HG02852 (cell line): ENCODE results near the gene PI4KA.
"Not testable (repeated sequence)": the region's sequence is repeated elsewhere in the genome, so short reads cannot be mapped to it uniquely, and the experiment has no call there.

ENCODE experiments used
- ATAC-seq: cut with Tn5 transposase; IDR thresholded peaks from one replicate; pipeline ENCODE4 v1.9.1; 2021; ENCODE audit warnings: mild to moderate bottlenecking, moderate library complexity; ENCODE audit not compliant: unreplicated experiment

The PI4KA gene

DNA sequence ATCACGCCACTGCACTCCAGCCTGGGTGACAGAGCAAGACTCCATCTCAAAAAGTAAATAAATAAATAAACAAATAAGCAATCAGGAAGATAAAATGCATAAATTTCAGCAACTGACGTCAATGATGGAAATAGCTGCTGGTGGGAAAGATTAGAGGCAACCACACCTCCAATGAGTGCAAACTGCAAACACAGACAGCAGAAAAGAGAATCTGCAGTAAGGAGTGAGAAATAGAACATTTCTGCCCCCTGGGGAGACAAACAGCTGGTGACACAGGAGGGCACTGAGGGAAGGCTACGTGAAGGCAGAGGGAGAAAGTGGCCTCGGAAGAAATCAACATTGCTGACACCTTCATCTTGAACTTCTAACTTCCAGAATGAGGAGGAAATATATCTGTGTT lies 6.5 kb downstream of the PI4KA start:
- no peak for ATAC-seq

DNA sequence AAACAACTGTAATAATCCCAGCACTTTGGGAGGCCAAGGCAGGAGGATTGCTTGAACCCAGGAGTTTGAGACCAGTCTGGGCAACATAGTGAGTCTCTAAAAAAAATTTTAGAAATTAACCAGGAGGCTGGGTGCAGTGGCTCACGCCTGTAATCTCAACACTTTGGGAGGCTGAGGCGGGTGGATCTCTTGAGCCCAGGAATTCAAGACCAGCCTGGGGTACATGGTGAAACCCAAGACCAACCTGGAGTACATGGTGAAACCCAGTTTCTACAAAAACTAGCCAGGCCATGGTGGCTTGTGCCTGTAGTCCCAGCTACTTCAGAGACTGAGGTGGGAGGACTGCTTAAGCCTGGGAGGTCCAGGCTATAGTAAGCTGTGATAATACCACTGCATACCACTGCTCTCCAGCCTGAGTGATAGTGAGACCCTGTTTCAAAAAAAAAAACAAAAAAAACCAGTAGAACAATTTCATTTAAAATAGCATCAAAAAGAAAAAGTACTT lies 11.2 kb downstream of the PI4KA start:
- ATAC-seq: no peak

DNA sequence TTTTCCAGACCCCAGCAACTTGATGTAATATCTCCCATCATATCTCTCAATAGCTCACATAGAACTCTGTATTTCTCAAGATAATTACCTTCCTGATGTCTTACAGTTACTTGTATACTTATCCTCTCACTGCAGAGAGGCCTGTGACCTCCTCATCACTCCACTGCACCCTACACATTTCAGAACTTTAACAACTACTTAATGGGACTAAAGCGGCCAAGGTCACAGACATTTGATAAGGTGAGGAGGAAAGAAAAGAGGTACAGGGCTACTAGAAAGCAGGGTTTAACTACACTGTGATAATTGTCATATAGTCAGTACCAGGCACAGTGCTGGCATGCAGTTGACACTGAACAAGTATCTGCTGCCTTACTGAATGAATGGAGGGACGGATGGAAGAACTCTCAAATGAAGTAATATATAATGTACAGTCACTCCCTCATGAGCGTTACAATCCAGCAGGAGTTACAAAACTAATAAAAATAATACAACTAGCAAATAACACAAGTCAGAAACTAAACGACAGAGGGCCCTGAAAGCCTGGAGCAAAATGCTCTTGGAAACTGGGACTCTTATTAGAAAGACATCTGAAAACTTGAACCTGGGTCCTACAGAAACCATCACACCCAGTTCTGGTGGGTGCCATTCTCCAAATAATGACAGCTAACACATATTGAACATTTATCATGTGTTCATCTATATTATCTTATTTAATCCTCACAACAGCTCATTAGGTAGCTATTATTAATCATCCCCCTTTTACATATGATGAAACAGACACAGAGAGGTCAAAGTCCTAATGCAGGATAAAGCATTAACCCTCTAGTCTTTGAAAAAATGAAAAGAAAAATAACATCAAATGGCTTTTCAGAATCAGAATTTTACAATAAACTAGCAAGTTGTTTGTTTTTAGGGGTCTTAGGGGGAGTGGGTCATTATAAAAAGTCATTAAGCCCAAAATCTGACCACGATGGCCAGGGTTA lies 14.3 kb downstream of the PI4KA start:
- no peak for ATAC-seq

DNA sequence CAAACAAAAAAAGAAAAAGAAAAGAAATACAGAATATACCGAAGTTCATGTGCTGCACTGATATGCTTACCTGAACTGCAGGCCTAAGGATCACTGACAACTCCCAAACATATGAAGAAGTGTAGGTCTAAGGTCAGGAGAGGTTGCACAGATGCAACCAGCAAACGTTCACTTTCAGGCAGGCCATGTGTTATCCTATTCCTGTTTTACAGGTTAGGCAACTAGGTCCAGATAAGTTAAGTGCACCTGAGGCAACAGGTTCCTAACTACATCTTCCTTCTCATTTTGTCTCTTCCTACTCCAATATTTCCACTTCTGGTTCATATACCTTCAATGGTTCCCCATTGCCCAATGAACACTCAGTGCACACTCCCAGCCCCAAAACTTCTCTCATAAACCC lies 15.1 kb downstream of the PI4KA start:
- ATAC-seq: no peak

DNA sequence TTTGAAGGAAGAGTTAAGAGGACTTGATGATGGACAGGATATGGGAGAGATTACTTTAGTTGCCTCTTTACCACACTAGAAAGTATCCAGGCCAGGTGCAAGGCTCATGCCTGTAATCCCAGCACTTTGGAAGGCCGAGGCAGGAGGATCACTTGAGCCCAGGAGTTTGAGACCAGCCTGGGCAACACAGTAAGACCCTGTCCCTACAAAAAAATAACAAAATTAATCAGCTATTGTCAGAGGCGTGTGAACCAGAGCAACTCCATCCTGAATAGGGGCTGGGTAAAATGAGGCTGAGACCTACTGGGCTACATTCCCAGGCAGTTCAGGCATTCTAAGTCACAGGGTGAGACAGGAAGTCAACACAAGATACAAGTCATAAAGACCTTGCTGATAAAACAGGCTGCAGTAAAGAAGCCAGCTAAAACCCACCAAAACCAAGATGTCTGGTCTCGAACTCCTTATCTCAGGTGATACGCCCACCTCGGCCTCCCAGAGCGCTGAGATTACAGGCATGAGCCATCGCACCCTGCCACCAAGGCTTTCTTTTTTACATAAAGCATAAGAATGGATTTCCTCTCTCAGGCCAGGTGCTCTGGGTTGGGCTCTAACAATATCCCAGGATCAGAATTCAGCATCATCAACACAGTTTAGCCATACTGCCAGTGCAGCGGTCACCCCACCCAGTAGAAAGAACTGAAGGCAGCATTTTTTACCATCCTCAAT lies 17.8 kb downstream of the PI4KA start:
- ATAC-seq: no peak

DNA sequence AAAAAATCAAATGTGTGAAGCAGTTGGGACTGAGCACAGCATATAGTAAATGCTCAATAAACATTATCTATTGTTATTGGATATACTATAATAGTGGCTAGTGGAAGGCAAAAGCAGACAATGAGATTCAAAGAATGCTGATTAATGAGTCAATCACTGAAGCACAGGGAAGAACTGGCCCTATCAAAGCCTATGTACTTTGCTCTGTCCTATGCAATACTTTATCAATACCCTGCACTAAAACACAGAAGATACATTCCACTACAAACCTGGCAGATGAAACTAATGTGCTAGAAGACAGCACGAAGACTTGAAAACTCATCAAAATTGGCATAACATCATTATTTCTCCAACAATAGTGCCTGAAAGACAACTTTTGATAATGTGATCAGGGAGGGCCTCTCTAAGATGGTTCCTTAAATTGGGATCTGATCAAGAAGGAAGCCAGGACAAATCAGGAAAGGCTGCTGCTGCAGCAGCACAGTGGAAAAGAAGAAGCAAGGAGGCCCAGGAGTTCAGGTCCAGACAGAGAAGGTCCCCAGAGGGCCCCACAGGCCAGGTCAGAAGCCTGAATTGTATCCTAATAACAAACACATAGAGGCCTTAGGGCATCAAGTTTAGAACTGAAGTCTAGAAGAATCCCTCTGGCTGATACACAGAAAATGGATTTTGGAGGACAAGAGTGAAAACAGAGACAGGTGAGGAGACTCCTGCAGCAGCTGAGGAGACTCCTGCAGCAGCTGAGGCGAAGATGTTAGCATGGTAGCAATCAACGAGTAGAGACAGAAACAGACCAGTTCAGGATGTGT lies 18.6 kb downstream of the PI4KA start:
- ATAC-seq: no peak

DNA sequence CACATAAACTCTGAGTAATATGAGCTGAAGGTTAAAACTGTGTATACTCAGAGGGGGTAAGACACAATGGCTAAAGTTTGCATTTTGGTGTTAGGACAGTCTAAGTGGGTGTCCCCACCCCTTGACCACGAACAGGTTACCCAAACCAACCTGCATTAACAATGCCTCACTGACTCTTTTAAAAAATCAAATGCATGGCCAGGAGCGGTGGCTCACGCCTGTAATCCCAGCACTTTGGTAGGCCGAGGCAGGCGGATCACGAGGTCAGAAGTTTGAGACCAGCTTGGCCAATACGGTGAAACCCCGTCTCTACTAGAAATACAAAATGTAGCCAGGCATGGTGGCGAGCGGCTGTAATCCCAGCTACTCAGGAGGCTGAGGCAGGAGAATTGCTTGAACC lies 19.3 kb downstream of the PI4KA start:
- ATAC-seq: not testable (repeated sequence)

DNA sequence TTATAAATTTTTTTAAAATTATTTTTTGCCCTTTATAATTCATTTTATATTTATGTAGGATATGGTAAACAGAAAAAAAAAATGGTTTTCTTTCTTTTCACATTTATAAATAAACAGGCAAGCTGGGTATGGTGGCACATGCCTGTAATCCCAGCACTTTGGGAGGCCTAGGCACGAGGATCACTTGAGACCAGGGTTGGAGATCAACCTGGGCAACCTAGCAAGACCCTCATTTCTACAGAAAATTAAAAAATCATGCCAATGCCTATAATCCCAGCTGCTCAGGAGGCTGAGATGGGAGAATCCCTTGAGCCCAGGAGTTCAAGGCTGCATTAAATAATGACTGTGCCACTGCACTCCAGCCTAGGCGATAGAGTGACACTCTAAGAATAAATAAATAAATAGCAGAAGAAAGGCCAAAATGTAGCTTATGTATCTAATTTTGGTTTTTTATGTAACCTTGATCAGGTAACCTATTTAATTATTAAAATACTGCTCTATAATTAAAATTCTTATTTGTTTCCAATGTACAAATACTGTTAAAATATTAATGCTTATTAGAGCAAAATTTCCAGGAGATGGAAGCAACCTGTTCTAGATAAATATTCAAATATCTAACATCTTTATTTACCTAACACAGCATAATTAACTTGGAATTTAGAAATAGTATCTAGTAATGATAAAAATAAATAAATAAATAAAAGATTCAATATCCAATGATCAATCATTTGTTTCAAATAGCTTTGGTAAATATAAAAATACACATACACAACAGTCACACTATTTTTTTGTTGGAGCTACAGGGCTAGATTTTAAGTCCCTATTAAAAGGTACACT lies 21.4 kb downstream of the PI4KA start:
- ATAC-seq: no peak

DNA sequence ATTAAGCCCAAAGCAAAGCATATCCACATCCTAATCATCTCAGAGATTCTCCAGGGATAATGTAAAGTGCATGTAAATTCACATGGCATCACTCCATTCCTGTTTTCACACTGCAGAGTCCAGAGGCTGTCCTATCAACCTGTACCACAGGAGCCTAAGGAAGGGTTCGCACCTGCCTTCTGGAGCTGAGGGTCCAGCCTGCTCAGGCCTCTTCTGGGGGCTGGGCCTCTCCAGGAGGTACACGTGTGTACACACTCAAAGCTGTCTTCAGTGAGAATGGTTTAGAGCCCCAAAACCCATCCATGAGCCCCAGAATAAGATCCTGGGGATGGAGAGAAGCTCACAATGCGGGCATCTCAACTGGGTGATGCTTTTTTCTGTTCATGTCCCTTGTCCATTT lies 23.9 kb downstream of the PI4KA start:
- ATAC-seq: no peak

DNA sequence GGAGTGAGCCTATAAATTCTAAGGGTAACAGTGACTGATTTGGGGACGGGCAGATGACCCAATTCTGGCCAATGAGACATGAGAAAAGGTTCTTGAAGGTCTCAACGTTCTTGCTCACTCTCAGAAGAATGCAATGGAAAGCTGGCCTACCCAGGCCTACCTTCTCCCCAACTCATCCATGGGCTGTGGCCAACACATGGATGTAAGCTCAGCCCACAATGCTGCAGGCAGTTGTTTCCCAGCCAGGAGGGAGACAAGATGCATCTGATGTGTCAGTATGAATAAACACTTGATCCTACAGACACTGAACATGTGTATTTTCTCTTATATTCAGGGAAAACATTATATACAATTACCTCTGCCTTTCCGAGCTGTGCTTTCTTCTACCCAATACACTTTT lies 24.4 kb downstream of the PI4KA start:
- no peak for ATAC-seq

DNA sequence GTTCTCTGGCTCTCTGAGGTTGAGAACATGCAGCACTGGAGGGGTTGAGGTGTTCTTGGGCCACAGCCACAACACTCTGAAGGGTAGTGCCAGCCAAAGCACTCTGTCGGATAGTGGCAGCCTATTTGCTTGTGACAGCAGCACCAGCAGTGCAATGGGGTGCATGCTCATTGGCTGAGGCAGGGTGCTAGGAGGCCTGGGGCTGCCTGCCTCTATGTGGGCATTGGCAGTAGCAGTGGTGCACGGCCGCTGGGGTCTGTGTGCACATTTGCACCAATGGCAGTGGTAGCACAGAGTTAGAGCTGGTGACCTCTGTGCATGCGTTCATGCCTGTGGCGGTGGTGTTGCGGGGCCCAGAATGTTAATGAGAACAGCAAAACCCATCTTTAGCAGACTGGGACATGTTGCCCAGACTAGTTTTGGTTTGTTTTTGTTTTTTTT lies 25.4 kb downstream of the PI4KA start:
- ATAC-seq: no peak

DNA sequence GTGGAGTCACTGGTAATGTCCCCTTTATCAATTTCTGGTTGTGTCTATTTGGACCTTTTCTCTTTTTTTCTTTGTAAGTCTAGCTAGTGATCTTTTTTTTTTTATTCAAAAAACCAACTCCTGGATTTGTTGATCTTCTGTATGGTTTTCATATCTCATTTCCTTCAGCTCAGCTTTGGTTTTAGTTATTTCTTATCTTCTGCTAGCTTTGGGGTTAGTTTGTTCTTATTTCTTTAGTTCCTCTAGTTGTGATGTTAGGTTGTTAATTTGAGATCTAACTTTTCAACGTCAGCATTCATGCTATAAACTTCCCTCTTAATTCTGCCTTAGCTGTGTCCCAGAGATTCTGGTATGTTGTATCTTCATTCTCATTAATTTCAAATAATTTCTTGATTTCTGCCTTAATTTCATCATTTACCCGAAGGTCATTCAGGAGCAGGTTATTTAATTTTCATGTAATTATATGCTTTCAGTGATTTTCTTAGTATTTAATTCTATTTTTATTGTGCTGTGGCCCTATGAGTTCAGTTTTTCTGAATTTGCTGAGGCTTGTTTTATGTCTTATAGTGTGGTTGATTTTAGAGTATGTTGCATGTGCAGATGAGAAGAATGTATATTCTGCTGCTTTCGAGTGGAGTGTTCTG lies 29.0 kb downstream of the PI4KA start:
- ATAC-seq: no peak

DNA sequence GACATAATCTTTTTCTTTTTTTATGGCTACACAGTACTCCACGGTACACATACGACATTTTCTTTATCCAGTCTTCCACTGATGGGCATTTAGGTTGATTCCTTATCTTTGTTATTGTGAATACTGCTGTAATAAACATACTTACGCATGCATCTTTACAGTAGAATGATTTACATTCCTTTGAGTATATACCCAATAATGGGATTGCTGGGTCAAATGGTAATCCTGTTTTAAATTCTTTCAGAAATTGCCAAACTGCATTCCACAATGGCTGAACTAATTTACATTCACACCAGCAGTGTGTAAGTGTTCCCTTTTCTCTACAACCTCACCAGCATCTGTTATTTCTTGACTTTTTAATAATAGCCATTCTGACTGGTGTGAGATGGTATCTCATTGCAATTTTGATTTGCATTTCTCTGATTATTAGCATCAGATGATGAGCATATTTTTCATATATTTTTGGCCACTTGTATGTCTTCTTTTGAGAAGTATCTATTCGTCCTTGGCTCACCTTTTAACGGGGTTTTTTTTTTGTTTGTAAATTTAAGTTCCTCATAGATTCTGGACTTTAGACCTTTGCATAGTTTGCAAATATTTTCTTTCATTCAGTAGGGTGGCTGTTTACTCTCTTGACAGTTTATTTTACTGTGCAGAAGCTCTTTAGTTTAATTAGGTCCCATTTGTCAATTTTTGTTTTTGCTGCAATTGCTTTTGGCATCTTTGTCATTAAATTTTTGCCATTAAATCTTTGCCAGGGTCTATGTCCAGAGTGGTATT lies 32.0 kb downstream of the PI4KA start:
- not testable (repeated sequence) for ATAC-seq

DNA sequence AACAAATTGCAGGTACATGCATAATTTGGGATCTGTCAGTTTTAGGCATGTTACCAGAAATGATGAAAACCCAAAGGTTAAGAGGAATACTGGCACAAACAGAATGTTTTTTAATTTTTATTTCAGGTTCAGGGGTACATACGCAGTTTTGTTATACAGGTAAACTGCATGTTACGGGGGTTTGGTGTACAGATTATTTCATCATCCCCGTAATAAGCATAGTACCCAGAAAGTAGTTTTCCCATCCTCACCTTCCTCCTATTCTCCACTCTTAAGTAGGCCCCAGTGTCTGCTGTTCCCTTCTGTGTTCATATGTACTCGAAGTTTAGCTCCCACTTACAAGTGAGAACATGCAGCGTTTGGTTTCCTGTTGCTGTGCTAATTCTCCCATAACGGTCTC lies 33.0 kb downstream of the PI4KA start:
- ATAC-seq: no peak

DNA sequence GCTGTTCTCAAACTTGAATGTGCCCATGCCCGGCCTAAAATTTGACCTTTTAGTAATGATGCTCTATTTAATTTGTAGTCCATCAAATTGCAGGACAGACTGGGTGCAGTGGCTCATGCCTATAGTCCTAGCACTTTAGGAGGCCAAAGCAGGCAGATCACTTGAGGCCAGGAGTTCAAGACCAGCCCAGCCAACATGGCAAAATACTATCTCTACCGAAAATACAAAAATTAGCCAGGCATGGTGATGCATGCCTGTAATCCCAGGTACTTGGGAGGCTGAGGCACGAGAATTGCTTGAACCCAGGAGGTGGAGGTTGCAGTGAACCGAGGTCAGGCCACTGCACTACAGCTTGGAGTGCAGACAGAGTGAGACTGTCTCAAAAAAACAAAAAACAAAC lies 33.4 kb downstream of the PI4KA start:
- ATAC-seq: not testable (repeated sequence)

DNA sequence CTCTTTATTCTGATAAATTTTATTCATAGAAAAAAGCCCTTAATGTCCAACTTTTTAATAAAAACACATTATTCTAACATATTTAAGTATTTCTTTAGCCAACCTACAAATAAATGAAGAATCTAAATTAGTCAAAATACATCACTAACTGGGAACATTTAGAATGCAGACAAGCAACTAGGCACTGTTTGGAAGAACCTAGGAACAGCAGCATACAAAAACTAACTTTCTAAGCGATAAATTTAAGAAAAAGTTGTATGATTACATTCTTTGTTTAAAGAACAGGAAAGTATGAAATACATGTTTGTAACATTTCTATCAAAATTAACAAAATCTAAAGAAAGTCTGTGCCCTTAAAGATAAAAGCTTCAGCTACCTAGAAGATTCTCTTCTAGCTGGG lies 35.3 kb downstream of the PI4KA start:
- no peak for ATAC-seq

DNA sequence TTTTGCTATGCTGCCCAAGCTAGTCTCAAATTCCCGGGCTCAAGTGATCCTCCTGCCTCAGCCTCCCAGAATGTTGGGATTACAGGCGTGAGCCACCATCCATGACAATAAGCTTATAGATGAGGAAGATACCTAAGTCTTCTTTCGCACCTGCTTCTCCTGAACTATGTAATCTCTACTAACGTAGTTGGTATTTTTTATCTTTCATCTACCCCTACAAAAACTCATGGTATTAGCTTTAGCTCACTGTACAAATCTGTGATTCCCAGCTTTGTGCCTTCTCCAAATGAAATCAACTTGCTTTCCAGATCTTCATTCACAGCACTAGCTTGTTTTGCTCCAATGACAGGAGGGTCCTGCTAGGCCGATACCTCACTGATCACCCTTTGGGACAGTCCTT lies 36.4 kb downstream of the PI4KA start:
- no peak for ATAC-seq

DNA sequence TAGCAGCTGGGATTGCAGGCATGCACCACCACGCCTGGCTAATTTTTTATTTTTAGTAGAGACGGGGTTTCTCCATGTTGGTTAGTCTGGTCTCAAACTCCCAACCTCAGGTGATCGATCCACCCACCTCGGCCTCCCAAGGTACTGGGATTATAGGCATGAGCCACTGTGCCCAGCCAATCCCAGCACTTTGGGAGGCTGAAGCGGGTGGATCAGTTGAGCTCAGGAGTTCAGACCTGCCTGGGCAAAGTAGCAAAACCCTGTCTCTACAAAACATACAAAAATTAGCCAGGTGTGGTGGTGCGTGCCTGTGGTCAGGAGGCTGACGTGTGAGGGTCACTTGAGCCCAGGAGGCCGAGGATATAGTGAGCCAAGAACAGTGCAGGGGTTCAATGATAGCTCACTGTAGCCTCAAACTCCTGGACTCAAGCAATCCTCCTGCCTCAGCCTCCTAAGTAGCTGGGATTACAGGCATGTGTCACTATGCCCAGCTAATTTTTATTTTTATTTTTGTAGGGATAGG lies 36.8 kb downstream of the PI4KA start:
- ATAC-seq: not testable (repeated sequence)

DNA sequence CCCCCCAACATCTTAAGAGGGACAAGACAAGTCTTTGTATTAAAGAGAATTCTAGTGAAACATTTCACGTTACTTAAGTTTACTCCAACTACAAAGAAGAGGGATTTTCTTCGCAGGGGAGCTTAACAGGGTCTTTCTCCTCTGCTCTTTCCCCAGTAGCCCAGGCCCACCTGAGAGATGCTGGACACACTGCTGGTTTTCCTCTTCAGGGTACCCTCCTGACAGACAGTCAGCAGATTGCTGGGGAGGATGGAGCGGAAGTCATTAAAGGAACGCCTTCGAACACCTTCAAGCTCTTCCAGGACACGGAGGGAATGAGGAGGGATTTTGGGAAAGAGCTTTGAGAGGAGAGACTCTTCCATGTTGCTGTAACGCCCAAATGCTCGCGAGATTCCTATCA lies 39.1 kb downstream of the PI4KA start:
- ATAC-seq: no peak
